Body of pancreas (tissue), 4 donors: ENCODE results near the gene RFESD.

ENCODE experiments used
- CTCF ChIP-seq, 7 experiments: fragments of 450-650 bp in 4 of 7; fragments of 200-600 bp in 3 of 7; sonication (generic) in 3 of 7; IDR thresholded peaks; one replicate each; pipeline ENCODE4 v1.5.1; 2016 to 2019; ENCODE audit warnings: antibody characterized with exemption in 7 of 7
- POLR2A ChIP-seq, 3 donors: fragments of 450-650 bp; IDR thresholded peaks; one replicate each; pipeline ENCODE4 v1.6.1; 2016; ENCODE audit warnings: antibody characterized with exemption in 3 of 3, mild to moderate bottlenecking in 2 of 3

GRCh38 chr5:95623706-95624105, 22.9 kb upstream of the RFESD start:
- TF ChIP-seq CTCF (IDR thresholded peaks at IDR 0.05), result no peak
- no peak for TF ChIP-seq POLR2A (IDR thresholded peaks at IDR 0.05)
